Jurkat, Clone E6-1 (cell line): ENCODE results near the gene NPR2. TPM values are rescaled to one million over a fixed set of nuclear protein-coding genes. Genes with fewer than 3 reads are reported as not detected.

Experiments
- DNase-seq: peaks from one replicate; pipeline ENCODE4 v3.0.0-alpha.2; 2011; ENCODE audit warnings: low read depth, low spot score
- H3K4me3 ChIP-seq: 2 replicates; pipeline ENCODE4 v1.5.1; 2011; ENCODE audit warnings: mild to moderate bottlenecking, low read length, control low read depth, moderate library complexity
- polyA plus RNA-seq: library from polyadenylated mRNA; unstranded; fragments of >200 nt; gene quantifications from one replicate; pipeline ENCODE4 v1.2.1, GENCODE V29; 2012; ENCODE audit warnings: missing spikeins; ENCODE audit not compliant: insufficient read length, insufficient read depth

NPR2 gene
- polyA plus RNA-seq, result 5.7 TPM

DNA sequence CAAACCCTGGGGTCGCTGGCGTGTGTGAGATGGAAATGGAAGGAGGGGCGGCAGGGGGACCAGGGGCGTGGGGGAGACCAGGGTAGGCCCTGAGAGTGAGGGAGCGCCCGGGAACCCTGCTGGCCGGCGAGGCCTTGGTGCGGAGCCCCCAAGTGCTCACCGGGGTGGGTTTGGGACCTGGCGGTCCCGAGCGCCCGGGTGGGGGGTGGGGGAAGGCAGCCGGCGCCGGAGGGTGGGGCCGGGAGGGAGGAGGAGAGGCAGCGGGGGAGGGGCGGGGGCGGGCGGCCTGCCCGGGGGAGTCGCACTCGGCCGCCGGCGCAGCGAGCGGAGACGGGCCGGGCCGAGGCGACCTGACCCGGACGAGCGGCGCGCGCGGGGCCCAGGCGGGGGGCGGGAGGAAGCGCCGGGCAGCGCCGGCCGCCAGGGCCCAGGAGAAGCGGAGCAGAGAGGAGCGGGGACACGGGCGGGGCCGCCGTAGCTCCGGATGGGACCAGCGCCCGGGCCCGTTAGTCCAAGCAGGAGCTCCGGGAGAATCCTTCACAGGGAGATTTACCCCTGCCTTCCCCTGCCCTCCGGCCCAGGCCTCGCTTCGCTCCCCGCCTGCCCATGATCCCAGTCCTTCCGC, at the start of gene NPR2:
Gene NPR2, plus strand, starts transcription at position 295 of the 625 bp plus-strand sequence. CDS start 818 bp downstream, outside the sequence.
- DNase-seq, result no peak
- H3K4me3 ChIP-seq, result no peak within 1 kb of the TSS

DNA sequence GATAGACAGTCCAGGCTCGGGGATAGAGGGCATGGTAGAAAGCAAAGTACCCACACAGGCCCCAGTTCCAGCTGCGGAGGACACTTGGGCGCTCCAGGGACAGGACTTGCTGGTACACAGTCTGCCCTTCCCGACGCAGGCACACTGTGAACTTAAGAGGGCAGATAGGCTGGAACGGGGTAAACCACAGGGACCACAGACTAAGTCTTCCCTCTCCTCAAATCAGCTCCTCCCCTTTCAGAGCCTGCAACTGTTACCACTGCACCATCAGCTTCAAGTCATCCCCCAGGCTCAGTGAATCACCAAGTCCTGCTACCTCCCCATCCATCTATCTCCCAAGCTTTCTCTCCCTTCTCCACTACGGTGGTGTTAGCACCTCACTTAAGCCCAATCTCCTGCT, 49.7 kb upstream of the NPR2 start:
- no peak overlapping the region for H3K4me3 ChIP-seq
- DNase-seq, result peak; percentile 86

DNA sequence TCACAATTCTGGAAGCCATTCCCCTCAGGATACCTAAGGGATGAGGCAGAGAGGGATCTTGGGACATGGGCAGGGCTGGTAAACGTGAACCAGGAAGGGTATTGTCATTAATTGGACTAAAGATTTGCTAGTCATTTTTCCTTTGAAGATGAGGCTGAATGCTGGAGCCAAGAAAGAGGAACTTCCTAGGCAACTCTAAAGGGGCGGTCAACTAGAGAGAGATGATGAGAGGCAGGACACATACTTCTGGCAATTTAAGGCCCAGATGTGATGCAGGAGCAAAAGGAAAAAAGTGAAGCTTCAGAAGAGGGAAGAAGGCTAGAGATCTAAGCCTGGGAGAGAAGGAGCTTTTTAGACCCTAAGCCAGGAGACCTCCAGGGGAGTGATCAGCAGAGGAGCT, 47.9 kb upstream of the NPR2 start:
- H3K4me3 ChIP-seq, result no peak overlapping the region
- no peak for DNase-seq

GRCh38 chr9:35743880-35744518, 47.4 kb upstream of the NPR2 start:
- H3K4me3 ChIP-seq, result no peak overlapping the region
- no peak for DNase-seq

GRCh38 chr9:35745569-35745968, 45.8 kb upstream of the NPR2 start:
- DNase-seq, result no peak
- no peak overlapping the region for H3K4me3 ChIP-seq

- no peak overlapping the region for H3K4me3 ChIP-seq
- DNase-seq, result no peak
These were observed 44.8 kb upstream of the NPR2 start for GRCh38 chr9:35746583-35746982.

DNA sequence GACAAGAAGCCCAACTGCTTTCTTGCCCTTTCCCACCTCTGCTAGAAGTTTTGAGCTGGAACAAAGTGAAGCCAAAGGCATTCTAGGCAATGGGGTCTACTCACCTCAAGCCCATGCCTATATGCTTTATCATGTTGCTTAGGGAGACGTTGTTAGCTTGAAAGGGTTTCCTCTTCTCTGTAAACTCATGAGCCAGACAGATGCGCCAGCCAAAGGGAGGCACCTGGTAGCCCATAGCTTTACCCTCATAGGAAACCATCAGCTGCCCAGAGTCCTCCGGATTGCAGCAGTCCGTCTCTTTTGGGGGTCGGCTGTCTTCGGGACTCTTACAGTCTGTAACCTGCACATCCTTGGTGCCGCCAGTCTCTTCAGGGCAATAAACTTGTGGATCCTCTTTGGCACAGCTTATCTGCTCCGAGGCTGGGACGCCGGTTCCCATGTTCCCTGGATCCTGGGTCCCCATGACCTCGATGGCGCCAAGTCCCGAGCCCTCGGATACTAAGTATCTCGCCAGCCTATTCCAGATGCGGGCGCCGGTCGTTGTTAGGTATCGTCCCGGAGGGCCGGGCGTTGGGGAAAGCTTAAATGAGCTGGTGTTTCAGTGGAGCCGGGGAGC, 43.0 kb upstream of the NPR2 start:
- DNase-seq, result no peak
- peak overlapping the region; percentile 76 for H3K4me3 ChIP-seq

DNA sequence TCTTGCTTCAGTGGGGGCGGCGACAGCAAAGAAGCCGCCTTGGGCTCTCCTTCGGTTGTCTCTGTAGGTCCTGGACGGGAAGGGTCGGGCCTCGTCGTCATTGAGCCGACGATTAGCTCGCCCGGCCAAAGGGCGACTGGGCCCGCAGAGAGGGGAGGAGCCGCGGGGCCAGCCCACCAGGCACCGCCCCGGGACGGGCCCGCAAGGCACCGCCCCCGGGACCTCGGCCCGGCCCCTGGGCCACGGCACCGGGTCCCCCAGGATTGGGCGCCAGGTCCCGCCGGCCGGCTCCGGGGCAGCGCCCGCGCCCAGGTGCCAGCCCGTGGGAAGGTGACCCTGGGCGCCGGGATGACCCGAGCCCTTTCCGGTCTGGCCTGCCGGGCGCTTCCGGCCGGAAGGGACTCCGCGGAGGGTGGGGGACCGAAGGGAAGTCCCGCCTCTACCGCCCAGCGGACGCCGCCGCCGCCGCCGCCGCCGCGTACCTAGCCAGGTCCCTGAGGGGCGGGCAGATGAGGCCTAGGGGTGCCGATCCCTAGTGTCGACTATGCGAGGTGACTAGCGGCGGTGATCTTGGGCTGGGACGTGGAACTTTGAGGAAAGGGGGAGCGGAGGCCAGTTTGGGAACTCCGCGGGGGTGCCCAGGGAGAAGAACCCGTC, 42.4 kb upstream of the NPR2 start, which contains the start of the genes GBA2 and RGP1:
Gene GBA2, minus strand, starts transcription at position 371 of the 657 bp plus-strand sequence. CDS start 524 bp downstream, outside the sequence.
Gene RGP1, plus strand, starts transcription at position 430 of the 657 bp plus-strand sequence. CDS start 469 bp downstream, outside the sequence.
- no peak for DNase-seq

DNA sequence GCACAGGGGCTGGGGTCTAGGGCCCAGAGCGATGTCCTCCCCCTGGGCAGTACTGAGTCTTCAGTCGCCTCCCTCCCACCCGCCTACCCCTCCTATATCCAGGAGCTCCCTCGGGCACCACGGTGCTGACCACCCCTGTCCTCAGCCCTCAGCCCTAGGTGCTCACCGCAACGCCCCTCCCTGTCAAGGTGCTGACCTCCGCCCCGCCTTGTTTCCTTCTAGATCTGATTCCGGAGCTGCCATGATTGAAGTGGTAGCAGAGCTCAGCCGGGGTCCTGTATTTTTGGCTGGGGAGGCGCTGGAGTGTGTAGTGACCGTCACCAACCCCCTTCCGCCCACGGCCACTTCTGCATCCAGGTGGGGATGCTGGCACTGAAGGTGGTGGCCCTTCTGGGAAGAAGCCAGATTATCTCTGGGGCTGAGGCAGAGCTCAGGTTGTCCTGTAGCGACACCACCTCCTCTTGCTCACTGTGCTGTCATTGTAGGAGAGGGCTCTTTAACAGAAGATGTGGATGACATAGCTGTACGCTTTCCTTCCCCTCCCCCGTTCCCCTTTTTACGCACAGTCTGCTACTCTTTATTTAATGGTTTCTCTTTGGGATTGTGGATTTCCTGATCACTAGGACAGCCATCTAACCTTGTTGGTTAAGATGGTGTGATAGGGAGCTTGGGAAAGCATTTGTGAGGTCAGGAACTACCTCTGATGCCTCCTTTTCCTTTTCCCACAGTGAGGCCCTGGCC, 41.7 kb upstream of the NPR2 start:
- DNase-seq, result no peak
- H3K4me3 ChIP-seq, result peak overlapping the region; percentile 76

More for the DNA sequence above, 42.4 kb upstream of the NPR2 start, which contains the start of the genes GBA2 and RGP1:
- peak within 1 kb of the TSS; percentile 76 for H3K4me3 ChIP-seq

DNA sequence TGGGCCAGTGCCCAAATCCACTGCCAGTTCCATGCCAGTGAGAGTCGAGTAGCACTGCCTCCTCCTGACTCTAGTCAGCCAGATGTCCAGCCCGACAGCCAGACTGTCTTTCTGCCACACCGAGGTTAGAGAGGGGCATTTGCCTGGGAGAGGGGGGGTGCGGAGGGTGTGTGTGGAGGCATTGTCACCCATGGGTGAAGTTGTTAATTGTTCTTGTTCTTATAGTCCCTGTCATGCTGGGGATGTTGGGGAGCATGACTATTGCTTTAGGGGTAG, 41.2 kb upstream of the NPR2 start:
- DNase-seq, result no peak
- H3K4me3 ChIP-seq, result peak overlapping the region; percentile 76; the same call in 1 of the 2 replicates

GRCh38 chr9:35753466-35753865, 37.9 kb upstream of the NPR2 start:
- no peak for DNase-seq

DNA sequence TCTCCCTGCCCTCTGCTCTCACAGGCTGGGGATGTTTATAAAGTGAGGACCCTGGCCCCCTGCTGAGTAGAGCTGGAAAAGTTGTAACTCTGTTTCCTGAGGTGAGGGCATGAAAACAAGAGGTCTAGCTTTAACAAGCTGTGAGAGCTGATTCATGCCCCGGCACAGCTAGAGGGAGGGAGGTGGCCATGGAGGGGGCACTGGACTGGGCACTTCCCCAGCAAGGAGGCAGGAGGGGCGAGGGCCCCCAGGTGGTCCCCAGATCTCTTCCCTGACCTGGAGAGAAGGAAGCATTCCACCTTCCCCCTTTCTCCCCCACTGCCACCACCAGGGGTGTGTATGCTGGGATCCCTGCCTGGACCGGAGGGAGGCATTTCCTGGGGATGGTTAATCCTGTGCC, 37.1 kb upstream of the NPR2 start, which contains the start of gene MSMP:
Gene MSMP, minus strand, starts transcription at position 13 of the 400 bp plus-strand sequence. CDS start 147 bp downstream, outside the sequence.
- no peak for DNase-seq
- H3K4me3 ChIP-seq, result no peak within 1 kb of the TSS

More at GRCh38 chr9:35753466-35753865, 37.9 kb upstream of the NPR2 start:
- H3K4me3 ChIP-seq, result no peak overlapping the region

DNA sequence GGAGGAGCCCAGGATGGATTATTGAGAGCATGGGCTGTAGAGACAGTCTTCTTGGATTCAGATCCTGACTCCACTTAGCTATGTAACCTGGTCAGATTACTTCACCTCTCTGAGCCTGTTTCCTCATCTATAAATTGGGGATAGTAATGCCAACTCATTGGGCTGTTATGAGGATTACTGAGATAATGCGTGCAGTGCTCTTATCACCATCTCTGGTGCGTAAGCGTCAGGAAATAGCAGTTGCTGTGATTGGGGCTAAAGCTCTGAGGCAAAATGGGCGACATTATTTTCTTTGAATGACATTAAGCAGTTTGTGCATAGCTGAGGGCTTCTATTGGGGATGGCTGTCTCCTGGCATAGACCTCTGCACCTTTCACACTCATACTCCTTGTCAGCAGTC, 36.3 kb upstream of the NPR2 start:
- no peak for DNase-seq
- H3K4me3 ChIP-seq, result no peak overlapping the region

GRCh38 chr9:35756275-35757225, 34.8 kb upstream of the NPR2 start:
- DNase-seq, result peak; percentile 73

GRCh38 chr9:35757226-35757891, 34.0 kb upstream of the NPR2 start:
- DNase-seq, result no peak
- peak overlapping the region; percentile 81 for H3K4me3 ChIP-seq

More at GRCh38 chr9:35756275-35757225, 34.8 kb upstream of the NPR2 start:
- H3K4me3 ChIP-seq, result peak overlapping the region; percentile 81

GRCh38 chr9:35757892-35758275, 33.5 kb upstream of the NPR2 start:
- no peak for DNase-seq
- H3K4me3 ChIP-seq, result peak overlapping the region; percentile 81

DNA sequence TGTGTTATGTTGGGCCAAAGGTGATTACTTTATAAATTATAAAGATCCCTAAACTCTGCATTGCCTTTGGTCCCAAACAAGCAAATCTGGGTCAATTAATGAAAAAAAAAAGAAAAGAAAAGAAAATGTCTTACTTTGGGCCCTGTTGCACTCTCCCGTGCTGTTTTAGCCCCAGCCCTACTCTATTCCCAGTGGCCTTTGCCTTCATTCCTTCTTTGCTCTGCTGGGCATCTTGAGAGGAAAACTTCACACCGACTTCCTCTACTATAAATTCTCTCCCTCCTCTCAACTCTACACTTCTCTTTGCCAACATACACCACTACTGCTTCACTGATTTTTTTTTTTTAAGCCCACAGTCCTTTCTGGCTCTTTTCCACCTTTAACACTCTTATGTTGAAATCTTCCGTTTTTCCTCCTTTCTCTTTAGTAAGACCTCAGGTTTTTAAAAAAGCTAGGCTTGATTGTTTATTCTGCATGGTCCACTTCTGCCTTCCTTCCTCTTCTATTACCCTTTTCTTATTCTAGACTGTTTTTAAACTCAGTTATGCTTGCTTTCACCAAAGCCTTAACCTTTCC, 32.8 kb upstream of the NPR2 start:
- no peak overlapping the region for H3K4me3 ChIP-seq
- no peak for DNase-seq
